Astrocyte (in vitro differentiated cells and primary cell): ENCODE data around the gene ACSL1. TPM values are rescaled to one million over a fixed set of nuclear protein-coding genes. Genes with fewer than 3 reads are reported as not detected.

ENCODE experiments used
- DNase-seq: peaks from one replicate; pipeline ENCODE4 v3.0.0-alpha.2; 2010; ENCODE audit warnings: low read depth
- FAIRE-seq: peaks from 2 replicates; lab custom pipeline; 2011; peaks lifted over from hg19 to GRCh38; lab: Jason Lieb, UNC
- H2AFZ ChIP-seq: 2 replicates; pipeline ENCODE4 v1.6.0; 2012; ENCODE audit warnings: low read depth, low read length, inconsistent platforms
- H3K27ac ChIP-seq: 2 replicates; pipeline ENCODE4 v1.5.1; 2011; ENCODE audit warnings: low read depth, low read length, inconsistent platforms
- H3K27me3 ChIP-seq: 2 replicates; pipeline ENCODE4 v1.6.0; 2011; ENCODE audit warnings: low read length, inconsistent platforms; ENCODE audit not compliant: insufficient read depth
- H3K36me3 ChIP-seq: 2 replicates; pipeline ENCODE4 v1.5.1; 2011; ENCODE audit warnings: low read length, inconsistent platforms; ENCODE audit not compliant: insufficient read depth
- H3K4me1 ChIP-seq: 2 replicates; pipeline ENCODE4 v1.5.1; 2011; ENCODE audit warnings: low read length, inconsistent platforms; ENCODE audit not compliant: insufficient read depth
- H3K4me2 ChIP-seq: 2 replicates; pipeline ENCODE4 v1.6.0; 2012; ENCODE audit warnings: low read length, inconsistent platforms
- H3K4me3 ChIP-seq: 2 replicates; pipeline ENCODE4 v1.5.1; 2011; ENCODE audit warnings: low read depth, mild to moderate bottlenecking, low read length, inconsistent platforms; ENCODE audit not compliant: insufficient read depth
- H3K79me2 ChIP-seq: 2 replicates; pipeline ENCODE4 v1.6.0; 2012; ENCODE audit warnings: mild to moderate bottlenecking, low read length, inconsistent platforms; ENCODE audit not compliant: insufficient read depth
- H3K9ac ChIP-seq: 2 replicates; pipeline ENCODE4 v1.6.0; 2012; ENCODE audit warnings: mild to moderate bottlenecking, low read length, inconsistent platforms
- H3K9me3 ChIP-seq: 2 replicates; pipeline ENCODE4 v1.5.1; 2012; ENCODE audit warnings: low read depth, mild to moderate bottlenecking, low read length, inconsistent platforms; ENCODE audit not compliant: insufficient read depth
- H4K20me1 ChIP-seq: 2 replicates; pipeline ENCODE4 v1.6.0; 2012; ENCODE audit warnings: low read length, inconsistent platforms; ENCODE audit not compliant: insufficient read depth
- H3K27ac Mint-ChIP-seq: one replicate; pipeline ENCODE4 v1.8.0; 2021; ENCODE audit warnings: mild to moderate bottlenecking, mixed read lengths; ENCODE audit not compliant: unreplicated experiment
- H3K27me3 Mint-ChIP-seq: one replicate; pipeline ENCODE4 v1.8.0; 2021; ENCODE audit warnings: low read depth, mixed read lengths; ENCODE audit not compliant: unreplicated experiment
- H3K36me3 Mint-ChIP-seq: one replicate; pipeline ENCODE4 v1.8.0; 2021; ENCODE audit warnings: low read depth, mixed read lengths; ENCODE audit not compliant: unreplicated experiment
- H3K4me1 Mint-ChIP-seq: one replicate; pipeline ENCODE4 v1.8.0; 2021; ENCODE audit warnings: low read depth, mixed read lengths; ENCODE audit not compliant: unreplicated experiment
- H3K4me3 Mint-ChIP-seq: one replicate; pipeline ENCODE4 v1.8.0; 2021; ENCODE audit warnings: mild to moderate bottlenecking, moderate library complexity, mixed read lengths; ENCODE audit not compliant: unreplicated experiment
- H3K9me3 Mint-ChIP-seq: one replicate; pipeline ENCODE4 v1.8.0; 2021; ENCODE audit warnings: mild to moderate bottlenecking, mixed read lengths; ENCODE audit not compliant: unreplicated experiment
- EZH2 ChIP-seq: IDR thresholded peaks from 2 replicates; pipeline ENCODE4 v1.6.1; 2012; ENCODE audit warnings: mild to moderate bottlenecking, low read length, inconsistent platforms; ENCODE audit not compliant: insufficient read depth
- total RNA-seq: library from RNA; stranded (reverse); gene quantifications from 2 replicates; pipeline ENCODE4 v1.2.1, GENCODE V29; 2021
- TF ChIP-seq, protein P1 (sequence below): IDR thresholded peaks from 2 replicates; pipeline ENCODE4 v1.5.1; 2011; ENCODE audit warnings: low read depth, mild to moderate bottlenecking, inconsistent platforms, low read length, moderate library complexity; ENCODE audit not compliant: insufficient read depth

Gene ACSL1
- total RNA-seq, 1 donor from 2014 or later = 7.0 TPM

DNA sequence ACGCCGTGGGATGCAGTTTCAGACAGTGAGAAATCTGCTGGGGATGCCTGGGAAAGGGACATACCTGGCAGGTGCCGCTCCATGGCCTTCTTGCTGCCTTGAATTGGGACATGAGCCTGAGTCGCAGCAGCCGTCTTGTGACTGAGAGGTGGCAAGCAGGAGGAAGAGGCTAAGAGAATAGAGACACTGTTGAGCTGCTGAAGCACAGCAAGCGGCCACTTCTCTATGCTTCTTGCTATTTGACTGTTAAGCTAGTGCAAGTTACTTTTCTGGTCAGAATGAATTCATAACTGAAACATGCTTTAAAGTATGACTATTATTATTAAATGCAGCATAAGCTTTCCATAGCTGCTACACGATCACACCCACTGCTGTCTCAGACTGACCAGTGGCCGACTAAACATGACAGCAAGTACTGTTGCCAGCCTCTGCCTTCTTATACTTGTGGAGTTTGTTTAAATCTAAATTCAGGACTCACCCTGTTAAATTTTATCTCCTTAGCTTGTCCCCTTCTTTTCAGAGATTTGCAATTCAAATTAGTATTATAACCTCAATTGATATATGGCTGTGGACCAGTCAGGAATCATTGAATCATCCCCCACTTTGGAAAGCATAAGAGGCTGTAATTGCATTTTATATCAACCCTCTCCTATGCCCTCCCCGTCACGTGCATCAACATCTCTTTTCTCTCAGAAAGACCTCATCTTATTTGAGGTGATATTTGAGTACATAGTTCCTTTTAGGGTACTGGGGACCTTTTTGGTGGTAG lies 24.8 kb upstream of the ACSL1 start:
- Histone ChIP-seq H3K4me1 (peaks cover 3% of the 10 kb centered on the region), H3K27ac (no peak overlapping the region), H3K4me3 (no peak overlapping the region), H2AFZ (no peak overlapping the region), H3K9me3 (no peaks in the 10 kb centered on the region), H3K27me3 (peaks cover 3% of the 10 kb centered on the region), H3K4me2 (no peak overlapping the region), H3K79me2 (no peaks in the 10 kb centered on the region), H4K20me1 (no peaks in the 10 kb centered on the region), H3K36me3 (no peaks in the 10 kb centered on the region), H3K9ac (no peak overlapping the region)
- TF ChIP-seq, protein P1, sequence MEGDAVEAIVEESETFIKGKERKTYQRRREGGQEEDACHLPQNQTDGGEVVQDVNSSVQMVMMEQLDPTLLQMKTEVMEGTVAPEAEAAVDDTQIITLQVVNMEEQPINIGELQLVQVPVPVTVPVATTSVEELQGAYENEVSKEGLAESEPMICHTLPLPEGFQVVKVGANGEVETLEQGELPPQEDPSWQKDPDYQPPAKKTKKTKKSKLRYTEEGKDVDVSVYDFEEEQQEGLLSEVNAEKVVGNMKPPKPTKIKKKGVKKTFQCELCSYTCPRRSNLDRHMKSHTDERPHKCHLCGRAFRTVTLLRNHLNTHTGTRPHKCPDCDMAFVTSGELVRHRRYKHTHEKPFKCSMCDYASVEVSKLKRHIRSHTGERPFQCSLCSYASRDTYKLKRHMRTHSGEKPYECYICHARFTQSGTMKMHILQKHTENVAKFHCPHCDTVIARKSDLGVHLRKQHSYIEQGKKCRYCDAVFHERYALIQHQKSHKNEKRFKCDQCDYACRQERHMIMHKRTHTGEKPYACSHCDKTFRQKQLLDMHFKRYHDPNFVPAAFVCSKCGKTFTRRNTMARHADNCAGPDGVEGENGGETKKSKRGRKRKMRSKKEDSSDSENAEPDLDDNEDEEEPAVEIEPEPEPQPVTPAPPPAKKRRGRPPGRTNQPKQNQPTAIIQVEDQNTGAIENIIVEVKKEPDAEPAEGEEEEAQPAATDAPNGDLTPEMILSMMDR = no peak
- no peak for TF ChIP-seq EZH2
- DNase-seq (no peak), FAIRE-seq (no peak)
- H3K36me3 Mint-ChIP-seq = no peaks in the 10 kb centered on the region
- H3K27me3 Mint-ChIP-seq = peaks cover 14% of the 10 kb centered on the region
- H3K4me1 Mint-ChIP-seq = peaks cover 2% of the 10 kb centered on the region
- H3K9me3 Mint-ChIP-seq = no peaks in the 10 kb centered on the region
- no peak overlapping the region for H3K27ac Mint-ChIP-seq
- no peak overlapping the region for H3K4me3 Mint-ChIP-seq

DNA sequence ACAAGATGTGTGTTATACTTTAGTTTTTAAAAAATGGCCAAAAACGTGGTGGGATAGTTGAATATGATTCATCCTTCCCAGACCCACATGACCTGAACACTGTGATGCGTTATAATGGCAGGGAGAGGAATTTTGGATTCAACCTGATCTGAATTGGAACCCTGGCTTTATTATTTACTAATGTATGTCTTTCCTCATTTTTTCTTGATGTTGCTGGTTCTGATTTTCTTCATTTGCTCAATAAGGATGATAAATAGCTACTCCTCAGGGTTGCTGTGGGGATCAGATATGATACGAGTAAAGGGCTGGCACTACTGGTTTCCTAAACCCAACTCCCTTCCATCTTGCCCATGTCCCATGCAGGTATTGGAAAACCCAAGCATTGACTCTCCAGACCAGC lies 24.2 kb upstream of the ACSL1 start:
- Histone ChIP-seq H3K9me3 (no peaks in the 10 kb centered on the region), H3K36me3 (no peaks in the 10 kb centered on the region), H2AFZ (no peak overlapping the region), H3K9ac (no peak overlapping the region), H3K4me3 (no peak overlapping the region), H3K4me1 (peaks cover 3% of the 10 kb centered on the region), H3K79me2 (no peaks in the 10 kb centered on the region), H3K27ac (no peak overlapping the region), H3K4me2 (no peak overlapping the region), H4K20me1 (no peaks in the 10 kb centered on the region), H3K27me3 (peaks cover 3% of the 10 kb centered on the region)
- DNase-seq (no peak), FAIRE-seq (no peak)
- peaks cover 8% of the 10 kb centered on the region for H3K4me1 Mint-ChIP-seq
- TF ChIP-seq, protein P1 = no peak
- no peak for TF ChIP-seq EZH2
- H3K27ac Mint-ChIP-seq = no peak overlapping the region
- no peaks in the 10 kb centered on the region for H3K9me3 Mint-ChIP-seq
- H3K27me3 Mint-ChIP-seq = peaks cover 14% of the 10 kb centered on the region
- no peak overlapping the region for H3K4me3 Mint-ChIP-seq
- no peaks in the 10 kb centered on the region for H3K36me3 Mint-ChIP-seq

DNA sequence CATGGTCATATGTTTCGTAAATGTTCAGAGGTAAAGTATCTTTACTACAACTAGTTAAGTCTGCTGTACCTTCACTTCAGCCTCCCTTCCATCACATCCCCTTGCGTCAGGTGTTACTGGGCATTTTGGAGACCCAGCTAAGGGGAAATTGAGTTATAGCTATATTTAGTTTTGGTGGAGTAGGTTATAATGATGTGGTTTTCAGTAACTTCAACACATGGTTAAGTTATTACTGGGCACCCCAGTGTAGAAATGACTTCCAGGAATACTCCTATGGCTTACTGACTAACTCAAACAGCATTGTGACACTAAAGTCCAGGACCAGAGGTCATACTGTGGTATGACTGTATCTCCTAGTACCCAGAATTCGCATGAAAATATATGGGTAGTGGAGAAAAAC lies 23.4 kb upstream of the ACSL1 start:
- TF ChIP-seq EZH2 = no peak
- TF ChIP-seq, protein P1 = no peak
- Mint-ChIP-seq H3K9me3 (no peaks in the 10 kb centered on the region), H3K4me3 (no peak overlapping the region), H3K27ac (no peak overlapping the region), H3K36me3 (no peaks in the 10 kb centered on the region), H3K27me3 (peaks cover 14% of the 10 kb centered on the region), H3K4me1 (peaks cover 8% of the 10 kb centered on the region)
- H3K9ac ChIP-seq = no peak overlapping the region
- no peak for FAIRE-seq
- DNase-seq = no peak
- no peak overlapping the region for H2AFZ ChIP-seq
- peaks cover 3% of the 10 kb centered on the region for H3K4me1 ChIP-seq
- no peak overlapping the region for H3K4me2 ChIP-seq
- H4K20me1 ChIP-seq = no peaks in the 10 kb centered on the region
- H3K27ac ChIP-seq = no peak overlapping the region
- H3K36me3 ChIP-seq = no peaks in the 10 kb centered on the region
- no peak overlapping the region for H3K4me3 ChIP-seq
- peaks cover 3% of the 10 kb centered on the region for H3K27me3 ChIP-seq
- H3K9me3 ChIP-seq = no peaks in the 10 kb centered on the region
- H3K79me2 ChIP-seq = no peaks in the 10 kb centered on the region
